ENCODE measurements around the gene ABI3.
A peak's percentile ranks its signal among the peaks of the same experiment; 100 is the strongest.
"Not testable (repeated sequence)": the region's sequence is repeated elsewhere in the genome, so short reads cannot be mapped to it uniquely, and the experiment has no call there.

The ABI3 gene, protein sequence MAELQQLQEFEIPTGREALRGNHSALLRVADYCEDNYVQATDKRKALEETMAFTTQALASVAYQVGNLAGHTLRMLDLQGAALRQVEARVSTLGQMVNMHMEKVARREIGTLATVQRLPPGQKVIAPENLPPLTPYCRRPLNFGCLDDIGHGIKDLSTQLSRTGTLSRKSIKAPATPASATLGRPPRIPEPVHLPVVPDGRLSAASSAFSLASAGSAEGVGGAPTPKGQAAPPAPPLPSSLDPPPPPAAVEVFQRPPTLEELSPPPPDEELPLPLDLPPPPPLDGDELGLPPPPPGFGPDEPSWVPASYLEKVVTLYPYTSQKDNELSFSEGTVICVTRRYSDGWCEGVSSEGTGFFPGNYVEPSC

DNA sequence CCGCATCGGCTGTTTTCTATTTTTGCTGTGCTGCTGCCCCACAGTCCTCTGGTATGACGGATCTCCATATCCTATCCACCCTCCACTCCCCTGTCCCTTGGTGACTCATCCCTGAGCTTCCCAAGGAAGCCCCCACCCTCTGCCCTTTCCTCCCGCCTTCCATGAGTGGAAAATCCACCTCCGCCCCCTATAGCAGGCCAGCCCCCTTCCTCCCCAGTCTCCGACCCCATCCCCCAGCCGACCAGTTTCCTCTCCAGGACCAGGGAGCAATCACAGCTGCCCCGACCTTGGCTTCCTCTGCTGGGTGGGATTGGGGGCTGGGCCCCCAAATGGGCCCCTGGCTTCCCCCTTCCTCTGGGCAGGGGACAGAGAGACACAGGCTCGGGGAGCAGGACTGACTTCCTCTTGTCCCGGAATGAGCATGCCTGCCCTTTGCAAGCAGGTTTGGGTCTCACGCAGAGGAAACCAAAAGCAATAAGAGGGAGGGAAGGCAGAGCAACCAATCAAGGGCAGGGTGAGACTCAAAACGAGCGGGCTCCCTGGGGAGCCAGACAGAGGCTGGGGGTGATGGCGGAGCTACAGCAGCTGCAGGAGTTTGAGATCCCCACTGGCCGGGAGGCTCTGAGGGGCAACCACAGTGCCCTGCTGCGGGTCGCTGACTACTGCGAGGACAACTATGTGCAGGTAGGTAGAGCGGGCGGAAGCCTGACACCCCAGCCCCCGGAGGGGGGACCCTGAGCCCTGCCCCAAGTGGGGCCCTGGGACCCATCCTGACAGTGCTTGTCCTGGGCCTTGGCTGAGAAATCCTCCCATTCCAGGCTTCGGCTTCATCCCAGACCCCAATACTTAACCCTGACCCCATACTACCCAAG is at the start of gene ABI3, which contains the start of gene GNGT2:
Gene ABI3 (plus strand): TSS at position 550 of the 872 bp plus-strand sequence. CDS start 18 bp downstream, at position 568.
Gene GNGT2 (minus strand): TSS at position 417 of the 872 bp plus-strand sequence. CDS start 3,152 bp downstream, outside the sequence.
- Histone ChIP-seq H3K9me3 (replicated peaks in 1 of 11) (no peaks in the 10 kb centered on the region), H4K20me1 (no peaks in the 10 kb centered on the region), H3K4me3 (peak within 1 kb of the TSS; percentile 44 to 70 (median 55)), H3K27me3 (no peaks in the 10 kb centered on the region), H3K4me2 (peak within 1 kb of the TSS; percentile 79 to 99 (median 95)), H3K36me3 (no peaks in the 10 kb centered on the region; a peak in 1 of 22 replicates), H3K27ac (peak within 1 kb of the TSS; percentile 31 to 80 (median 71); a peak in 20 of 22 replicates), H3K4me1 (peaks cover 67 to 86% (median 72%) of the 10 kb centered on the region in 10 experiments), H3K9ac (peak within 1 kb of the TSS; percentile 51 to 75 (median 71); a peak in 21 of 22 replicates)
- TF ChIP-seq Cebpa-rat (IDR thresholded peaks at IDR 0.05): no peak

DNA sequence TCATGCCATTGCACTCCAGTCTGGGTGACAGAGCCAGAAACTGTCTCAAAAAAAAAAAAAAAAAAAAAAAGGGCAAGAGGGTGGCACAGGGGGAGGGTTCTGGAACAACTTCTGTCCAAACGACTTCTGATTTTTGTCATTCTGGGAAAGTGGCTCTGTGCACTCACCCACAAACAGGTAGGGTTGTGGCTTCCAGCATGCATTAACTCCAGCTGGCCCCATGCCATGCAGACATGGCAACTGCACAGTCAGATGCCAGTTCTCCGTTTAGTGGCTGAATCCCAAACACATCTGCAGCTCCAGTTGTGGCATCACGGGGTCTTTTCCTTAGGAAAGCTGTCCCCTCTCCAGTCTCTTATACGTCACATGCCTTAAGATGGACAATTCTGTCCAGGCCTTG is 47.6 kb upstream of the ABI3 start:
- no peaks in the 10 kb centered on the region for H4K20me1 ChIP-seq
- H3K9ac ChIP-seq: no peak overlapping the region
- H3K27me3 ChIP-seq: no peaks in the 10 kb centered on the region
- no peak overlapping the region for H3K4me2 ChIP-seq
- H3K4me1 ChIP-seq: no peaks in the 10 kb centered on the region
- H3K27ac ChIP-seq: no peak overlapping the region
- no peaks in the 10 kb centered on the region for H3K36me3 ChIP-seq
- H3K4me3 ChIP-seq: no peak overlapping the region
- no peaks in the 10 kb centered on the region for H3K9me3 ChIP-seq (replicated peaks in 1 of 11)
- TF ChIP-seq Cebpa-rat (IDR thresholded peaks at IDR 0.05): no peak

DNA sequence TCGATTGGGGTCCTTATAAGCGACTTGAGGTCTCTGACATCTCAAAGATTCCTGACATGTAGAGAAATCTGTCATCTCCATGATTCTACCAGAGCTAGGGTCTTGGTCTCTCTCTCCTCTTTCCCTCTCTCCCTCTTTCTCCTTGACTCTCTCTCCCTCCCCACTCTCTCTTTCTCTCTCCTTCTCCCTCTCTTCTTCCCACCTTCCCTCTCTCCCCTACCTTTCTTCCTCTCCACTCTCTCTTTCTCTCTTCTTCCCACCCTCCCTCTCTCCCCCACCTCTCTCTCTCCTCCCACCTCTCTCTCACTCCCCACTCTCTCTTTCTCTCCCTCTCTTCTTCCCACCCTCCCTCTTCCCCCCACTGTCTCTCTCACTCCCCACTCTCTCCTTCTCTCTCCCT is 45.4 kb upstream of the ABI3 start:
- no peak for TF ChIP-seq Cebpa-rat (IDR thresholded peaks at IDR 0.05)
- Histone ChIP-seq H3K4me2 (no peak overlapping the region), H3K4me3 (no peak overlapping the region), H3K27ac (no peak overlapping the region), H4K20me1 (no peaks in the 10 kb centered on the region), H3K9ac (no peak overlapping the region), H3K4me1 (no peaks in the 10 kb centered on the region), H3K27me3 (no peaks in the 10 kb centered on the region), H3K9me3 (replicated peaks in 1 of 11) (peaks cover 2 to 13% (median 6%) of the 10 kb centered on the region in 11 experiments; a peak in 17 of 22 replicates), H3K36me3 (no peaks in the 10 kb centered on the region)

DNA sequence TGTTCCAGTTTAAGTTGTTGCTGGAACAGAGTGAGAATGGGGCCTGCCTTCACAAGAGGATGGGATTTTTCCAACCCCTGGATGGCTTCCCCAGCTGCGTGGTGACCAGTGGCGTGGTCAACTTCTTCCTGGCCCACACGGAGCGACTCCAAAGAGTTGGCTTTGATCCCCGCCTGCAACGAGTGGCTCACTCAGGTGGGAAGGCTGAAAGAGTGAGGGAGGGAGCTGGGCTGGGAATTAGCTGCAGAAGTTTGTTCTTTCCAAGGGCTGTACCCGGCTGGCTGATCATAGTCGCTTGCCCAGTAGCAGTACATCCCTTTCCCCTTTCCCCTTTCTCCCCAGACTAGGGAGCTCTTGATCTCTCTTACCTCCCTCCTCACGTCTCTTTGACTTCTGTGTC is 41.8 kb upstream of the ABI3 start:
- no peak for TF ChIP-seq Cebpa-rat (IDR thresholded peaks at IDR 0.05)
- no peaks in the 10 kb centered on the region for H3K36me3 ChIP-seq
- no peak overlapping the region for H3K9ac ChIP-seq
- no peaks in the 10 kb centered on the region for H3K27me3 ChIP-seq
- no peak overlapping the region for H3K4me3 ChIP-seq
- H4K20me1 ChIP-seq: no peaks in the 10 kb centered on the region
- no peaks in the 10 kb centered on the region for H3K4me1 ChIP-seq
- H3K27ac ChIP-seq: no peak overlapping the region
- peaks cover 29 to 45% (median 35%) of the 10 kb centered on the region in 11 experiments; a peak in 21 of 22 replicates for H3K9me3 ChIP-seq (replicated peaks in 1 of 11)
- no peak overlapping the region for H3K4me2 ChIP-seq

DNA sequence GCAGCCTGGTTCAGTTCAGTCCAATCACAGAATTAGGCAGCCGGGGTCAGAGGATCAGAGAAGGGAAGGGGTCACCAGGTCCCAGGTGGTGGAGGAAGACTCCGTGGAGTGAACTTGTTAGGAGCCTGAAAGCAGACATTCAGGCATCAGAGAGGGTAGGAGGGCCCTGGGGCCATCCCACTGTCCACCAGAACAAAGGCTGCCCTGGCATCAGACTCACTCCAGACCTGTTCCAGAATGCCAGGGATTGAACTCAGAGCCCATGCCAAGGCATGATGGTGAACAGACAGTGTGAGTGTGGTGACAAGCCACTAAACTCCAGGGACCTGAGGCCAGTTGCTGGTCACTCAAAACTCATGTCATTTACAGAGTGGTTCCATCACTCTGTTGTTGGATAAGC is 40.3 kb upstream of the ABI3 start:
- Histone ChIP-seq H3K4me3 (no peak overlapping the region), H3K36me3 (no peaks in the 10 kb centered on the region), H3K9me3 (replicated peaks in 1 of 11) (peaks cover 42 to 60% (median 50%) of the 10 kb centered on the region in 11 experiments), H4K20me1 (no peaks in the 10 kb centered on the region), H3K27ac (no peak overlapping the region), H3K27me3 (no peaks in the 10 kb centered on the region), H3K4me2 (no peak overlapping the region), H3K9ac (no peak overlapping the region), H3K4me1 (no peaks in the 10 kb centered on the region)
- TF ChIP-seq Cebpa-rat (IDR thresholded peaks at IDR 0.05): no peak

DNA sequence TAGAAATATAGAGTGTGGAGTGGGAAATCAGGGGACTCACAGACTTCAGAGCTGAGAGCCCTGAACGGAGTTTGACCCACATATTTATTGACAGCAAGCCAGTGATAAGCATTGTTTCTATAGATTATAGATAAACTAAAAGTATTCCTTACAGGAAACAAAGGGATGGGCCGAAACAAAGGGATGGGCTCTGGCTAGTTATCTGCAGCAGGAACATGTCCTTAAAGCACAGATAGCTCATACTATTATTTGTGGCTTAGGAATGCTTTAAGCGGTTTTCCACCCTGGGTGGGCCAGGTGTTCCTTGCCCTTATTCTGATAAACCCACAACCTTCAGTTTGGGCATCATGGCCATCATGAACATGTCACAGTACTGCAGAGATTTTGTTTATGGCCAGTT is 39.8 kb upstream of the ABI3 start:
- not testable (repeated sequence) for H3K9ac ChIP-seq, H3K27ac ChIP-seq, H3K4me3 ChIP-seq, H3K27me3 ChIP-seq, H3K4me1 ChIP-seq, H3K36me3 ChIP-seq, H4K20me1 ChIP-seq, H3K4me2 ChIP-seq
- peaks cover 47 to 65% (median 55%) of the 10 kb centered on the region in 11 experiments for H3K9me3 ChIP-seq (replicated peaks in 1 of 11)

DNA sequence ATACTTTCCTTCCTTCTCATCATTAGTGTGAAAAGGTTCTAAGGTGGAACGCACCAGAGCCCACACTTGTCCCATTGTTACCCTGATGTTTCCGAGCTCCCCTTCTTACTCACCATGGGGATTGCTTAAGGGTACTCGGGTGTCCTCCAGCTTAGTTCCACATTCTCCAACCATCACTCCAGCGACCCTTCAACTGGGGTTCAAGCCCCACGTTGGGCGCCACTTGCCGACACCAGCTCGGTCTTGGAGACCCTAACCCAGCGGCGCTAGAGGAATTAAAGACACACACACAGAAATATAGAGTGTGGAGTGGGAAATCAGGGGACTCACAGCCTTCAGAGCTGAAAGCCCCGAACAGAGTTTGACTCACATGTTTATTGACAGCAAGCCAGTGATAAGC is 34.5 kb upstream of the ABI3 start:
- peaks cover 62 to 76% (median 69%) of the 10 kb centered on the region in 11 experiments for H3K9me3 ChIP-seq (replicated peaks in 1 of 11)
- H3K36me3 ChIP-seq, H3K27me3 ChIP-seq, H3K4me2 ChIP-seq, H4K20me1 ChIP-seq, H3K27ac ChIP-seq, H3K4me1 ChIP-seq, H3K9ac ChIP-seq: not testable (repeated sequence)
- H3K4me3 ChIP-seq: peak overlapping the region in 2 of 10 experiments; percentile 10 to 22; a peak in 2 of 20 replicates

DNA sequence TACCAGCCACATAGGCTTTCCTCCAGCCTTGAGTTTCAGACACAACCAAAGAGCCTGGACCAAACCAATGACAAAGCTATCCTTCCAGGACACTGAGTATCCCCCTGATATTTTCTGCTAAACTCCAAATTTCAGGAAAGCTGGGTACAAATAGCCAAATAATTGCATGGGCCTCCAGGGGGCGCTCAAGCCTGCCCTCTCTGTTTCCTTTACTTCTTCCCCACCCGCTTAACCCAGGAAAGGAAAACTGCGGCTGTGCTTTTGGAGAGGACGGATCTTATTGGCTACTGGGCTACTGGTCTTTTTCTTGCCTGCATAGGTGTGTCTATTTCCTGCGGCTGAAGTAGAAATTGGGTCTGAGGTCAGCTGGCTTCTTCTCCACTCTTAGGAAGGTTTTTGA is 30.2 kb upstream of the ABI3 start:
- TF ChIP-seq Cebpa-rat (IDR thresholded peaks at IDR 0.05): no peak
- peaks cover 0 to 9% (median 0%) of the 10 kb centered on the region in 11 experiments; a peak in 2 of 22 replicates for H3K36me3 ChIP-seq
- H3K4me1 ChIP-seq: no peaks in the 10 kb centered on the region
- H3K4me3 ChIP-seq: no peak overlapping the region
- H3K4me2 ChIP-seq: no peak overlapping the region
- no peak overlapping the region for H3K9ac ChIP-seq
- H3K9me3 ChIP-seq (replicated peaks in 1 of 11): peaks cover 57 to 69% (median 61%) of the 10 kb centered on the region in 11 experiments
- no peaks in the 10 kb centered on the region for H4K20me1 ChIP-seq
- no peaks in the 10 kb centered on the region for H3K27me3 ChIP-seq
- H3K27ac ChIP-seq: no peak overlapping the region

DNA sequence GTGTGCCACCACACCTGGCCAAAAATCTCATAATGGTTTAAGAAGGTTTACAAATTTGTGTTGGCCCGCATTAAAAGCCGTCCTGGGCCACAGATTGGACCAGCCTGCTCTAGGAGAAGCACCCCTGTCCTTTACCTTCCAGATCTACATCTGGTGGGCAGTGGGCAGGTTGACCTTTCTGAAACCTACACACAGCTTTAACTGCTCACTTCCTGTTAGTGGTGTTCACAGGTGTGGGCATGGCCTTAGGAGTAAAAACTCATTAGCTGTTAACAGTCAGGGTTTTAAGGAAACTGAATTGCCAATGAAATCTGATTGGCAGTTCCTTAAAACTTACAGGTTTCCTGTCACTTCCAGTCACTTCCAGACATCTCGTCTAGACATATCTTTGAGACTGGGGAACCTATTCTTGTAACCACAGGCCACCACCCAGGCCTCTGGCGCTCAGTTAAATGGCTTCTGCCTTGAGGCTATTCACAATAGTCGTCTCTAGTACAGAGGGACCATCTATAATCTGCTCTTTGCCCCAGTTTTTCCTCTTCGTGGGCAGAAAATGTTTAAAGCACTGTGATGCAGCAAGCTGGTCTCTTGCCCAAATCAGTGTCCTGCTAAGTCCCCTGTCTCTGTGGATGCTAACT is 29.4 kb upstream of the ABI3 start:
- Histone ChIP-seq H3K4me1 (no peaks in the 10 kb centered on the region), H3K9ac (no peak overlapping the region), H4K20me1 (no peaks in the 10 kb centered on the region), H3K9me3 (replicated peaks in 1 of 11) (peaks cover 57 to 69% (median 61%) of the 10 kb centered on the region in 11 experiments), H3K4me3 (no peak overlapping the region), H3K4me2 (no peak overlapping the region), H3K27ac (no peak overlapping the region), H3K27me3 (no peaks in the 10 kb centered on the region), H3K36me3 (peaks cover 0 to 9% (median 0%) of the 10 kb centered on the region in 11 experiments; a peak in 2 of 22 replicates)
- no peak for TF ChIP-seq Cebpa-rat (IDR thresholded peaks at IDR 0.05)
